HG02571 (cell line): ENCODE measurements around the gene TM2D1.
"Not testable (repeated sequence)": the region's sequence is repeated elsewhere in the genome, so short reads cannot be mapped to it uniquely, and the experiment has no call there.

ENCODE experiments used
- ATAC-seq: cut with Tn5 transposase; IDR thresholded peaks from one replicate; pipeline ENCODE4 v1.9.1; 2021; ENCODE audit warnings: mild to moderate bottlenecking, moderate library complexity; ENCODE audit not compliant: unreplicated experiment

TM2D1 gene

DNA sequence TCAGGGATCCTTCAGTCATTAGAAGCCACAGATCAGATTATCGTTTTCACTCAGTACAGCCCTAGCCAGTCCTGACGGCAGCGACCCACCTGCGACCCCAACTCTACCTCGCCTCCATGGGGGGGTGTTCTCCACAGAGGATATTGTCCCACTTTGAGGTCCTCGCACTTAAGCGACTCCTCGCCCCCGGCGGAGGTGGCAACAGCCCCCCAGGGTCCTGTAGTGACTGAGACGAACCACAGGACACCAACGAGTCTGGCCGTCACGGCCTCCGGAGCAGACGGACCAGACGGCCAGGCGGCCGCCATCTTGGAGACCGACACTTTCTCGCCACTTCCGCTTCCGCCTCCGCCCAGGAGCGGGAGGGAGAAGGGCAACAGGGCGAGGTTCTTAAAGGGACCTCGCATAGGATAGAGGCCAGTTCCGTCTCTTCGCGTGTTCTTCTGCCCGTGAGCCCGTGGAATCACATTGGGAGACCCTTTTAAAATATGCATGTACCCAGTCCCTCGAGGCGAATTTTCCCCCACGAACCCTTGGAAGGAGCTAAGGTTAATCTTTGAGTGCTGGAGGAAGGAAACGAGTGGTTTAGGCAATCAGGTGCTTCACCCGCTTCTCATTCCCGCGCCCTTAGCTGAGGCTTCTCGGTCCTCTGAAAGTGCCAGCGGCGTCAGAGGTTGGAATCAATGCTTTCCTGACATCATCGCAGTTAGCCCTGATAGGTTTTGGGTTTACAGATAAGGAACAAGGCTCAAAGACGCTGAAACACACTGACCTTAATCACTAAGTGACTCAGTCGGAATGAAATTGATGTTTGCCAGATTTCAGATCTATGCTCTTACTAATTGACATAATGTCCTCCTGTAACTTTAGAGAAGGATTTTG, at the start of gene TM2D1:
TSS of gene TM2D1 (minus strand) at position 329 of the 882 bp plus-strand sequence. CDS start at position 308, 21 bp downstream.
- peak; percentile 99 for ATAC-seq

GRCh38 chr1:61770131-61770530, 45.2 kb upstream of the TM2D1 start:
- no peak for ATAC-seq

GRCh38 chr1:61757950-61758349, 33.0 kb upstream of the TM2D1 start:
- ATAC-seq = no peak

DNA sequence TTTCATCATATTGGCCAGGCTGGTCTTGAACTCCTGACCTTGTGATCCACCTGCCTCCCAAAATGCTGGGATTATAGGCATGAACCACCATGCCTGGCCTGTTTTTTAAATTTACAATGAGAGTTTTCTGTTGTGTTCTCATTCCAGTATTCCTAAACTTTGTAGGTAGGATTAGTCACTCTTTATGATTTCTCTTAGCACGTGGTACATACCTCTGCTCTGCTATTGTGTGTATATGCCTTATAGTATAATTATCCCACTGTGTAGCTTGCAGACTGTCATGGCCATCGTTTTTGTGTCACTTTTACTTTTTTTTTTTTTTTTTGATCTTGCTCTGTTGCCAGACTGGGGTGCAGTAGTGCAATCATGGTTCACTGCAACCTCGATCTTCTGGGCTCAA, 31.8 kb upstream of the TM2D1 start:
- no peak for ATAC-seq

- no peak for ATAC-seq
Observed at GRCh38 chr1:61754545-61754944, 29.6 kb upstream of the TM2D1 start.

DNA sequence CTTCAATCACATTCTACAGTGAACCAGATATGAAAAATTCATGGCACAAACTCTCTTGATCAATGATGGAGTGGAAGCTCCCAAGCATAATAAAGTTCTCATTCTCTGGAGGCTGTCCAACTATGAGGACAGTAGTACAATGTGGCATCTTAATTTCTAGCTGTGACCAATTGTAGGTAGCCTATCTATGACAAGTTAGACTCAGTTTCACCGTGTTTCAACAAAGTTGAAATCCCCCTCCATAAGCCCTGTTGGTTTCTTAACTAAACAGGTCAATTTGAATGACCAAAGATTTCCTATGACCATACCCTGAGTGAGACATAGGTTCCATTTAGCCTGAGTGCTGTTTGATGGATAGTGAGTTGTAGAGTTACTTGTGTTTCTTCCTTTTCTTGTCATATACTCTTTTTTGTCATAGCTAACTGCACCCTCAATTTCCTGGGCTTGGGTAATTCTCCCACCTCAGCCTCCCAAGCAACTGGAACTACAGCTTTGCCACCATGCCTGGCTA, 29.1 kb upstream of the TM2D1 start:
- ATAC-seq = no peak

- no peak for ATAC-seq
Observed at GRCh38 chr1:61752921-61753389, 28.0 kb upstream of the TM2D1 start.

- ATAC-seq = no peak
Observed at GRCh38 chr1:61749574-61749973, 24.6 kb upstream of the TM2D1 start.

GRCh38 chr1:61748566-61748965, 23.6 kb upstream of the TM2D1 start:
- no peak for ATAC-seq

DNA sequence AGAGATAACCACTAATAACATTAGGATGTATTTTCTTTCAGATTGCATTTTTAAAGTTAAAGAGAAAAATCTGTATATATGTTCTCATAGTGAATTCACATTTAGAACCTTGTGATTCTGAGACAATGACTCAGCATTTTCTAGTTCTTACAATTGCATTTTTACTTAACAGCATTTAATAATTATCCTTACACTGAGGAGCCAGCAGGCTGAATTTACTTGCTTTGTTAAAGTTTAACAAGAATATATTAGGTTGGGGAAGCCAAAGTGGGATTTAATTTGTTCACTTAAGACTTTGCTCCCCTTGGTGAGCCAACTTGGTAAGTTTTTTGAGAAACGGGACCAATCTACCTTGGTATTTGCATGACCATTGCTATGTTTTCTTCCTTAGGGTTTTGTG, 21.9 kb upstream of the TM2D1 start:
- ATAC-seq = no peak

GRCh38 chr1:61743716-61744580, 19.0 kb upstream of the TM2D1 start:
- no peak for ATAC-seq

DNA sequence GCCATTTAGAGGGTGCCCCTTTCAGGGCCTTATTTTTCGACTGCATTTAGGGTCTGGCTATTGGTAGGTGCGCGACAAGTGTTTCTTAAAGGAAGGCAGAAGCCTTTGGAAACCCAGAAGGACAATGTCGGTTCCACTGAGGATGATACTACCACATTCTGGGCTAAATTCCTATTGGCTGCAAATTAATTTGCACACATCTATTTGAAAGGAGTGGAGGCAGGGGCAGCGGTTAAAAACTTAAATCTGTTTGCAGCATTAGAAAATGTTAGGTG, 18.4 kb upstream of the TM2D1 start:
- no peak for ATAC-seq

GRCh38 chr1:61742620-61743430, 17.9 kb upstream of the TM2D1 start:
- peak; percentile 56 for ATAC-seq

DNA sequence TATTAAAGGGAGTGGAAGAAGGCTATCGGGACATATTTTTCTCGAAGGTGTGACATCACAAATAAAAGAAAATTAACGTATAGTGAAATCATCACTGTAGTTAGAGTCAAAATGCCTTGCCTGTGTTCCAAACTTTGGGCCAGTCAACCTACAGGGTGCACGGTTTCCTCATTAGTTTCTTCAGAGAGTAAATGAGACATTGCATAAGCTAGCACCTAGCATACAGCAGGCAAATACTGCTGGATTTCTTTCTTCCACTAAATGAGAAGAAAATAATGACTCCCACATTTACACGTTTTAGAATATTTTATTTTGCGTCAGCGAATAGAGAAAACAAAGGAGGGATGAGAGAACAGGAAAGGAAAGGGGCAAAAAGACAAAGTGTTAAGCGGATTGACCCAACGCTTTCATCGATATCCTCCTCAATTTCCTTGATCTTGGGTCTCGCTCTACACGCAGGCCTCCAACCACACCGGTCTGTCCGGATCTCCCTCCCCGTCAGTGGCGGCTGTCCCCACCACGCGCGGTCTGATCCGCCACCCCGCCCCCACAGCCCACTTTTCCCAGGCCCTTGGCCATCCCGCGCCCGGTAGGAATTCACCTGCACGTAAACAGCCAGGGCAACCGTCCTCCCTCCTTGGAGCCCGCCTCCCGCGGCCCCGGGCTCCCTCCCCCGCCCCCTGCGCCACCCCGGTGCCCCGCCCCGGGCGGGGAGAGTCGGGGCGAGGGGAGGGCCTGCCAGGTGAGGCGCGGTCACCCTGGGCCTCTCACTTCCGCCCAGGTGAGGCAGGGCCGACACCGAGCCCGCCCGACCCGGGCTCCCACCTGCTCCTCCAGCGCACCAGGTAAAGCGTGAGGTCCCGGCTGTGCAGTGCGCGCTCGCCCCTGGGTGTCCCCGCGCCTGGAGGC, 17.0 kb upstream of the TM2D1 start, which contains the start of gene PATJ:
TSS of gene PATJ (plus strand) at position 770 of the 909 bp plus-strand sequence. CDS start 20,413 bp downstream, outside the sequence.
- peak; percentile 83 for ATAC-seq

GRCh38 chr1:61740751-61741700, 16.1 kb upstream of the TM2D1 start:
- ATAC-seq = no peak

- no peak for ATAC-seq
Observed at GRCh38 chr1:61732726-61733125, 7.8 kb upstream of the TM2D1 start.

DNA sequence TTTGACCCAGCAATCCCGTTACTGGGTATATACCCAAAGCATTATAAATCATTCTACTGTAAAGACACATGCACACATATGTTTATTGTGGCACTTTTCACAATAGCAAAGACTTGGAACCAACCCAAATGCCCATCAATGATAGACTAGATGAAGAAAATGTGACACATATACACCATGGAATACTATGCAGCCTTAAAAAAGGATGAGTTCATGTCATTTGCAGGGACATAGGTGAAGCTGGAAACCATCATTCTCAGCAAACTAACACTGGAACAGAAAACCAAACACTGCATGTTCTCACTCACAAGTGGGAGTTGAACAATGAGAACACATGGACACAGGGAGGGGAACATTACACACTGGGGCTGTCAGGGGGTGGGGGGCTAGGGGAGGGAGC, 5.7 kb upstream of the TM2D1 start:
- not testable (repeated sequence) for ATAC-seq

- ATAC-seq = no peak
Observed at GRCh38 chr1:61727544-61727943, 2.6 kb upstream of the TM2D1 start.

DNA sequence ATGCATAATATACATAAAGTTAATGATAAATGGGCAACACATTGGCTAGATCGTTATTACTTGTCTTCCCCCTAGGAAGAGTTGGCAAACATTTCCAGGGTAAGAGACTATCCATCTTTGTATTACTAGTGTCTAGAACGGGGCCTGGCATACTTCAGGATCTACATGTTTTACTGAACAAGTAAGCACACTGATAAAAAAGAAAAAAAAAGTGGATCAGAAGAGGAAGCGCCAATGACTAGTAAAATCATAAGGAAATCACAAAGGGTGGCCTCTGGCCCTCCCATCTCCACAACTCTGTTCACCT, 482 bp downstream of the TM2D1 start:
- ATAC-seq = peak; percentile 3
